GM18951 (cell line): ENCODE data around the gene LNP1.
"Not testable (repeated sequence)": the region's sequence is repeated elsewhere in the genome, so short reads cannot be mapped to it uniquely, and the experiment has no call there.

Experiments used
- POLR2A ChIP-seq: IDR thresholded peaks from 4 replicates; pipeline ENCODE4 v1.6.1; 2011; ENCODE audit warnings: mild to moderate bottlenecking; ENCODE audit not compliant: insufficient read length, insufficient read depth; ENCODE audit errors: extremely low read depth
- in situ Hi-C: fragments of 300-500 bp; cut with MboI; formaldehyde crosslinking; loops from one replicate; pipeline ENCODE4 v1.12.0; 2022; ENCODE audit warnings: low sequenced_read_pairs, mixed read lengths, inconsistent platforms; ENCODE audit not compliant: unreplicated experiment

The LNP1 gene

DNA sequence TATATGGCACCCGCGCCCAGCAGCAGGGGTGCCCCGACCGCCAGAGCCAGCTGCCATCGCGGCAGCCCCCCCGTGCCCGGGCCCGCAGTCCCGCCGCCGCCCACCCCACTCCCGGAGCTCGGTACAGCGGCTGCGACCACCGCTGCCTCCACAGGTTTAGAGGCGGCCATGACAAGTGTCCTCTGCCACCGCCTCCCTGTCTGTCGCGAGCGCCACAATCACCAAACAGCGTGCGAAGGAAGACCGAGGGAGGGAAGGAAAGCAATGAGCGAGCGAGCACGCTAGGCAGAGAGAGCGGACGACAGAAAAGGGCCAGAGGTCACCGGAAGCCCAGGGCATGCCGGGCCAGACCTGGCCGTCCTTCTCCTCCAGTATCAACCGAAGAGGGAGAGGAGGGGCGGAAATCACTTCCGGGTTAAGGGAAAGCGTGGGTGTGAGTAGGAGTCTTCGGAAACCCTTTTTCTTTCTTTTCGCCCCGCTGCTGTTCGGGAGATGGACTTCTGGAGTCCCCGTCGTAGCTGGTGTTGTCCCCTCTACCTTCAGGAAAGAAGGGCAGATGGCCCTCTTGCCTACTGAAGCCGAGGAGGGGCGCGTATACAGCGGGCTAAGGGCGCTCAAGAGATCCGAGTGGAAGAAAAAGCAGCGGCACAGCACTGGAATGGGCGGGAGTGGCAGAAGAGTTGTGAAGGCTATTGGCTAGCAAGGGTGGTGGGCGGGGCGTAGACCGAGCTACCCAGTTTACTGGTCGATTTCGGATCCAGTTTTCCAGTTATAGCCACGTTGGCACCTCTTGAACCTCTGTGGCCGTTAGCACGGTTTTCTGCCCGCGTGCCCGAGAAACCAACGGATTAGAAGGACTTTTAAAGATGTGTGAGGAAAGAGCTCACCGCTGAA lies at the start of gene LNP1, which contains the start of gene TOMM70:
LNP1 (plus strand) TSS at position 760 of the 894 bp plus-strand sequence. CDS start 28,191 bp downstream, outside the sequence.
TOMM70 (minus strand) TSS at position 310 of the 894 bp plus-strand sequence; CDS start at position 170, 140 bp downstream.
- in situ Hi-C loops = no loop called here
- peak; percentile 84 for TF ChIP-seq POLR2A

DNA sequence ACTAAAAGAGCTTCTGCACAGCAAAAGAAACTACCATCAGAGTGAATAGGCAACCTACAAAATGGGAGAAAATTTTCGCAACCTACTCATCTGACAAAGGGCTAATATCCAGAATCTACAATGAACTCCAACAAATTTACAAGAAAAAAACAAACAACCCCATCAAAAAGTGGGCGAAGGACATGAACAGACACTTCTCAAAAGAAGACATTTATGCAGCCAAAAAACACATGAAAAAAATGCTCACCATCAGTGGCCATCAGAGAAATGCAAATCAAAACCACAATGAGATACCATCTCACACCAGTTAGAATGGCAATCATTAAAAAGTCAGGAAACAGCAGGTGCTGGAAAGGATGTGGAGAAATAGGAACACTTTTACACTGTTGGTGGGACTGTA lies 49.6 kb upstream of the LNP1 start:
- in situ Hi-C loops = not testable (repeated sequence)

DNA sequence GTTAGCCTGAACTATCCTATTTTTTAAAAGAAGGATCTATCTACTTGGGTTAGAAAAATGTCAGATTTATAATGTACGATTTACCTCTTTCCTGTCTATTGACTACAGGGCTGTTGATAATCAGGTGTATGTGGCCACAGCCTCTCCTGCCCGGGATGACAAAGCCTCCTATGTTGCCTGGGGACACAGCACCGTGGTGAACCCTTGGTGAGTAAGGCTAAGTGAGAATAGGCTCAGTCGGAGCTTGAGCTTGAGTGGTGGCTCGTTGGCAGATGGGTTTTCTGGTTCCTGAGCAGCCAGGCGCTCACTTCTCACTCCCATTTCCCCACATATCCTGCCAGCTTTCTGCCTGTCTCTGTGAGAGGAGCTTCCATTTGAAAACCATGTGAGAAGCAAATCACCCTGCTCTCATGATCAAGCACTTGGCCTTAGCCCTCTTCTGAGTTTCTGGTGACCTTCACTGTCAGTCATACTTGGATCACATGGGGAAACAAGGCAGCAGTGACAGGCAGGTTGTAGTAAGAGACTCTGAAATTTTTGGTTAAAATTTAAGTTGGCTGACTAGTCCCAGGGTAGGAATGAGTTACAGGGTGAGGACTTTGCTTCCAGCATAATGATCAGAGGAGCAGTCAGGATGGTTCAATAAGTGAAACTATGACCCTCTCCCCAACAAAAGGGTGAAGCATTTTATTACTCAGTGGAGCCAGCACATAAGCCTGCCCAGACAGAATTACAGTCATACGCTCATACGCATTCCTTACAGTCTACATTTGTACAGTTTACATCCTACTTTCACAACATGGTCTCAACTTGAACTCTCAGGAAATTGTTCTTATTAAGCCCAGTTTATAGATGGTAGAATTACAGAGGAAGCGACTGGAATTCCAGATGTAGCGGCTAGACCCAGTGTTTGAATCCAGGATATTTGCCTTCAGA lies 48.8 kb upstream of the LNP1 start:
- TF ChIP-seq POLR2A = no peak
- in situ Hi-C loops = no loop called here

- TF ChIP-seq POLR2A = no peak
- in situ Hi-C loops = no loop called here
These were observed 46.5 kb upstream of the LNP1 start for GRCh38 chr3:100354850-100355249.

DNA sequence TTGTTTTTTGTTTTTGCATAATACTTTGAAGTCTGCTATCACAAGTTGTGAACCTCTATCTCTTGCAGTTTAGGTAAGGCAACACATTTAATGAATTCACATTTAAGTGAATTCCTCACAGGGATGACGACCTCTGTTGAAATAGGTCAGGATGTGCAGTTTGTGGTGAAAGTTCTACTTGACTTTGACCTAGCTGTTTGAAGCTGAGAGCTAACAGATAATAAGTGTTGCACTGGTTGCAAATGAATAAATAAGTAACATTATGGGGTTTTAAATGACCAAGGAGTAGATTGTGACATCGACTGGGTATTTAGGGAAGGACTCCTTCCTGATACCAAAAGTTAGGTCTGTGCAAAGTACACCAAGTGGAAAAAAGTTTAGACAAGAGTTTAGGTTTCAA lies 42.9 kb upstream of the LNP1 start:
- in situ Hi-C loops = no loop called here
- no peak for TF ChIP-seq POLR2A

DNA sequence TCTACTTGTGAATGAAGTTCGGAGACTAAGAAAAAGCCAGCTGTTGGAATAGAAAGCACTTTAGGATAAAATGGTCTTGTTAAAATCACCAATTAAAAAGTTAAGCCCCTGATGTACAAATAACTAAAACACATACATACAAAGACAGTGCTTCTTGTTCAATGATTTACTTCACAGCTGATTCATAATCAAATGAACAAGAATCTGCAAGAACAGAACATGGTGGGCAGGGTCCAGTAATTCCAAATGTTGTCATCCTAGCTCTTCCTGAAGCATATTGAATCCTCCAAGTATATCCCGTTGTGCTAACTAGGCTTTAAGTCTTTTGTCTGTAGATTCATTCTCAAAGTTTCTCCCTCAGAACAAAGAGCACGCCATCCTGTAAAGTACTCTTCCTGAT lies 42.3 kb upstream of the LNP1 start:
- no peak for TF ChIP-seq POLR2A
- in situ Hi-C loops = no loop called here

DNA sequence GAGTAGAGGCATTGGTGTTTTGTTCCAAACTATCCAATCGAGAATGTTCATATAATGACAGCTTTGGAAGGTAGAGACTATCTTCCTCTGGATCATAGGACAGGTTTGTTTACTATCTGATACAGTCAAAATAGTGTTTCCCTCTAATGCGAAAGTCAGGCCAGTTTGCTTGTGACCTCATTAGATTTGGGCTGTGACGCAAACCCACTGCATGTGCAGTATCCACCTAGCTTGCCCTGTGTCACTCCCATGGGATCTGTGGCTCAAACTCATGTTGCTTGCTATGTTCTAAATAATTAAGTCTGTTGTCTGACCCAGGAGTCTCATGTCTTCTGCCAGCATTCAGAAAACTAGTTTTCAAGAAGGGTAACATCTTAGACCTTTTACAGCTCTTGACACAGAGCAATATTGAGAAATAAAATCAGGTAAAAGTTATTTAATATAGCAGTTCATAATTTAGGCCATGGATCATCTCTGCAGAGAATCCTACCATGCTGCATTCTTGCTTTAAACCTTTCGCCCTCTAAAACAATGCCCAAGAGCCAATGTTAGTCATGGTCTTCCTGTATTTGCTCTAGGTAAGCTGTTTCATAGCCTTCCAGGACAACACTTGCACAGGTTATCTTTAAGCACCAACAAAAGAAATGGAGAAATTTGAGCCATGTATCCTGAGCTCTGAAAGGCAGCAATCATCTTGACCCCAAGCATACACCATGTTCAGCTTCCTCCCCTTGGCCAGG lies 40.4 kb upstream of the LNP1 start:
- no peak for TF ChIP-seq POLR2A
- in situ Hi-C loops = no loop called here

DNA sequence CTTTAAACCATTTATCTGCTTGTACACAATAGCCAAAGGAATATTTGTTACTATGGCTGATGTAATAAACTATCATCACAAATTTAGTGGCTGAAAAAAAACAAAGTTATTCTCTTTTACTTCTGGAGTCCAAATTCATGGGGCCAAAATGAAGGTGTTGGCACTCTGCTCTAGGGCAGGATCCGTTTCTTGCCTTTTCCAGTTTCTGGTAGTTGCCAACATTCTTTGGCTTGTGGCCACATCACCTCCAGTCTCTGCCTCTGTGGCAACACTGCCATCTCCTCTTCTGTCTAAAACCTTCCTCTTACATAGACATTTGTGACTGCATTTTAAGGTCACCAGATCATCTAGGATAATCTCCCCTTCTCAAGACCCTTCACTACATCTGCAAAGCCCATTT lies 39.4 kb upstream of the LNP1 start:
- TF ChIP-seq POLR2A = no peak
- in situ Hi-C loops = no loop called here

- no peak for TF ChIP-seq POLR2A
- in situ Hi-C loops = no loop called here
These were observed 36.9 kb upstream of the LNP1 start for GRCh38 chr3:100364421-100364820.

- no peak for TF ChIP-seq POLR2A
- in situ Hi-C loops = no loop called here
These were observed 34.9 kb upstream of the LNP1 start for GRCh38 chr3:100366424-100366823.

DNA sequence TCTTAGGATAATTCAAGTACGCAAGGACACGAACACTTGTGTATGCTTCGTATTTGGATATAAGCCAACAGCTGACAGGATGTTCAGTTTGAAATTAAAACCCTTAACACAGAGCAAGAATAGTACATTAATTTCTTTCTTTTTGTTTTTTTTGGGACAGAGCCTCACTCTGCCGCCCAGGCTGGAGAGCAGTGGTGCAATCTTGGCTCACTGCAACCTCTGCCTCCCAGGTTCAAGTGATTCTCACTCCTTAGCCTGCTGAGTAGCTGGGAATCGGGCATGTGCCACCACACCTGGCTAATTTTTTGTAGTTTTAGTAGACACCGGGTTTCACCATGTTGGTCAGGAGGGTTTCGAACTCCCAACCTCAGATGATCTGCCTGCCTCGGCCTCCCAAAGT lies 32.9 kb upstream of the LNP1 start:
- no peak for TF ChIP-seq POLR2A
- in situ Hi-C loops = no loop called here

DNA sequence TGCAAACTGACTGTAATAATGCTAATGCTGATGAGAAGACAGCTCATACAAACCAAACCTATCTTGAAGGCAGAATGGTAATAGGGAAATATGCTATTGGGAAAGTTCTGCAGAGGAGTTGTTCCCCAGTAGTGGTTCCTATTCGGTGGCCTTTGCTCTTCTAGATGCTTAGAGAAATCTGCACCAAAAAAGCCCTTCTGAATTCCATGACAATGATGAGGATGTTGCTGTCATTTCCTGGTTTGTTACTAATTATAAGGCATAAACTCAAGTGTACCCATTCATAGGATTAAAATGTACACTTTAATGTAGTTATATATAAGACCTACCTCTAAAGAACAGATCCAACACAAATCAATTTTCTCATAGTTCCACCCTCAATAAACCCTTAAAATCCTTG lies 30.6 kb upstream of the LNP1 start:
- in situ Hi-C loops = no loop called here
- TF ChIP-seq POLR2A = no peak

DNA sequence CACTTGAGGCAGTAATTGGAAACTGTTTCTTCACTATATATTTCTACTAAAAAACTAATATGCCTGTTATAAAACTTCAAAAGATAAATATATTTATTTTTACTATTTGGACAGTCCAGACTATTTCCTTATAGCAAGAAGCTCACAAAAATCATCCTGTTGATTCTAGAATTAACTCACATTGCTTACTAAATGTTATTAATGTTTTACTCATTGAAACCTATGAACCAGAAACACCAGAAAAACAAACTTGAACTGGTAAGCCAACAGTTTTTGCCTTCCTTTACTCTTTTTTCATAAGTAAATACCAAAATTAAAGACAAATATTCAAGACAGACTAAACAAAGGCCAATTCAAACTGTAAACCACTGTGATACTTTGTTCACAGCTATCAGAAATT lies 26.8 kb upstream of the LNP1 start:
- TF ChIP-seq POLR2A = no peak
- in situ Hi-C loops = no loop called here
